Keratinocyte (primary cell): Measurements from ENCODE around the gene LSM12. TPM values are rescaled to one million over a fixed set of nuclear protein-coding genes. Genes with fewer than 3 reads are reported as not detected.

ENCODE experiments used
- DNase-seq: peaks from one replicate; pipeline ENCODE4 v3.0.0-alpha.2; 2011; ENCODE audit warnings: low read depth, missing footprints, low spot score
- FAIRE-seq: peaks from 2 replicates; lab custom pipeline; 2011; peaks lifted over from hg19 to GRCh38; lab: Jason Lieb, UNC
- H2AFZ ChIP-seq: 2 replicates; pipeline ENCODE4 v1.6.0; 2012; ENCODE audit warnings: low read length, control low read depth, inconsistent platforms; ENCODE audit not compliant: control insufficient read depth
- H3K27ac ChIP-seq: 2 replicates; pipeline ENCODE4 v1.5.1; 2011; ENCODE audit warnings: low read length; ENCODE audit not compliant: control insufficient read depth, insufficient read depth
- H3K27me3 ChIP-seq: 3 replicates; pipeline ENCODE4 v1.6.0; 2011; ENCODE audit warnings: low read length; ENCODE audit not compliant: control insufficient read depth, insufficient read depth; ENCODE audit errors: extremely low read depth
- H3K36me3 ChIP-seq, 2 experiments: 2 replicates in 1 of 2; 3 replicates in 1 of 2; pipeline ENCODE4 v1.5.1; 2011; ENCODE audit warnings: low read length in 2 of 2, mild to moderate bottlenecking in 1 of 2; ENCODE audit not compliant: control insufficient read depth in 2 of 2, insufficient read depth in 2 of 2; ENCODE audit errors: extremely low read depth in 1 of 2
- H3K4me1 ChIP-seq: 3 replicates; pipeline ENCODE4 v1.5.1; 2011; ENCODE audit warnings: low read length; ENCODE audit not compliant: control insufficient read depth, insufficient read depth; ENCODE audit errors: extremely low read depth
- H3K4me2 ChIP-seq: 3 replicates; pipeline ENCODE4 v1.6.0; 2011; ENCODE audit warnings: low read depth, low read length; ENCODE audit not compliant: control insufficient read depth, insufficient read depth; ENCODE audit errors: extremely low read depth
- H3K4me3 ChIP-seq, 3 experiments: fragments of 200-600 bp in 1 of 3; sonication (generic) in 1 of 3; 2 replicates in 2 of 3; 3 replicates in 1 of 3; pipeline ENCODE4 v1.5.1; 2011 to 2016; ENCODE audit warnings: low read length in 3 of 3, mild to moderate bottlenecking in 3 of 3, control low read depth in 2 of 3, inconsistent platforms in 1 of 3, low read depth in 1 of 3, mixed read lengths in 1 of 3, mixed run types in 1 of 3, moderate library complexity in 1 of 3; ENCODE audit not compliant: control insufficient read depth in 2 of 3, insufficient read depth in 2 of 3; ENCODE audit errors: extremely low read depth in 1 of 3
- H3K79me2 ChIP-seq: 2 replicates; pipeline ENCODE4 v1.6.0; 2012; ENCODE audit warnings: low read length; ENCODE audit not compliant: control insufficient read depth, insufficient read depth
- H3K9ac ChIP-seq: 3 replicates; pipeline ENCODE4 v1.6.0; 2011; ENCODE audit warnings: low read length; ENCODE audit not compliant: control insufficient read depth, insufficient read depth; ENCODE audit errors: extremely low read depth
- H3K9me1 ChIP-seq: 3 replicates; pipeline ENCODE4 v1.6.0; 2011; ENCODE audit warnings: low read length; ENCODE audit not compliant: control insufficient read depth, insufficient read depth; ENCODE audit errors: extremely low read depth
- H3K9me3 ChIP-seq: 2 replicates; pipeline ENCODE4 v1.5.1; 2012; ENCODE audit warnings: low read depth, low read length; ENCODE audit not compliant: control insufficient read depth
- H4K20me1 ChIP-seq: 3 replicates; pipeline ENCODE4 v1.6.0; 2011; ENCODE audit warnings: low read length; ENCODE audit not compliant: control insufficient read depth, insufficient read depth; ENCODE audit errors: extremely low read depth
- CTCF ChIP-seq, 3 experiments: IDR thresholded peaks in 1 of 3; conservative IDR thresholded peaks in 1 of 3; optimal IDR thresholded peaks in 1 of 3; 2 replicates in 2 of 3; 3 replicates in 1 of 3; pipeline versions ENCODE3 to v1.5.1; 2011; ENCODE audit warnings: low read length in 3 of 3, mild to moderate bottlenecking in 3 of 3, moderate library complexity in 2 of 3, control low read depth in 1 of 3, inconsistent platforms in 1 of 3; ENCODE audit not compliant: insufficient read depth in 2 of 3; ENCODE audit errors: extremely low read depth in 1 of 3
- EZH2 ChIP-seq: IDR thresholded peaks from one replicate; pipeline ENCODE4 v1.6.1; 2012; ENCODE audit warnings: inconsistent platforms, mild to moderate bottlenecking, low read length, moderate library complexity
- dilution Hi-C: fragments of 300-500 bp; cut with MboI; formaldehyde crosslinking; loops from one replicate; pipeline ENCODE4 v1.7.0; 2020; ENCODE audit warnings: low sequenced_read_pairs; ENCODE audit not compliant: extremely low pct_ligation_motif_present
- polyA plus RNA-seq, 5 experiments: library from polyadenylated mRNA; depleted of rRNA in 3 of 5; stranded (reverse) in 3 of 5; stranded (forward) in 1 of 5; unstranded in 1 of 5; fragments of >200 nt; gene quantifications; 1 replicate in 1 of 5; 2 replicates in 3 of 5; 3 replicates in 1 of 5; pipeline versions ENCODE4 v1.2.1 to v1.2.3, GENCODE V29; 2011 to 2012; ENCODE audit warnings: missing spikeins in 2 of 5, low read depth in 1 of 5, low replicate concordance in 1 of 5
- small RNA-seq, 3 experiments: library from RNA; depleted of rRNA; stranded (forward); fragments of <200 nt; gene quantifications; one replicate each; pipeline ENCODE3, GENCODE V24; 2012; ENCODE audit warnings: low read depth in 3 of 3, low replicate concordance in 1 of 3; ENCODE audit not compliant: insufficient read length in 3 of 3

LSM12 gene
- polyA plus RNA-seq, 1 donor (not counting 4 experiments of a cell fraction or from before 2014, with no cell fraction given), result 49.5 TPM

DNA sequence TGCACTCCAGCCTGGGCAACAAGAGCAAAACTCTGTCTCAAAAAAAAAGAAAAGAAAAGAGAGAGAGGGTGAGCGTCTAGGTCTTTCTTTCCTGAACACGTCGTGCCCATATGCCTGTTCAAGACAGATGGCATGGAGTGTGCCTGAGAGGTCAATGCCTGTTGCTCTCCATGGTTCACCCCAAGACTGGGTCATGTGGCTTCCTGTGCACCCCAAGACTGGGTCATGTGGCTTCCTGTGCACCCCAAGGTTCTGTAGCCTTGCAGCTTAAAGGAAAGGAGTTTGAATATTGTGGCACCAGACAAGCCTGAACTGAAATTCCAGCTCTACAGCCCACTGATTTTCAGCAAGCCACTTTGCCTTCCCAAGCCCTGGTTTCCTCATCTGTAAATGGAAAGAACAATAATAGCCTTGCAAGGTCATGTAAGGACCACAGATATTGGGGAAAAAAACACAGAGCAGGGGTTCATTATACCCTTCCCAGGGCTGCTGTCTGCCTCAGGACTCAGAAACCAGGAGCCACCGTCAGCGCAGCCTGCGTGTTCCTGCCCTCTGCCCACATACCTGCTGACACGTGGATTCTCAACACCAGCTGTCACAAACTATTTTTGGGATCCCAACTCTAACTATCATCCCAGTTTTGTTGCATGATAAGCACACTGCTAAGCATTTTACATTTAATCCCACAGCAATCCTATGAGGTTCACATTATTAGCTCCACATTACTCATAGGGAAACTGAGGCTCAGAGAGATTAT, 80.1 kb downstream of the LSM12 start:
- peaks cover 39% of the 10 kb centered on the region for H3K27me3 ChIP-seq
- no peak for FAIRE-seq

GRCh38 chr17:43984521-43984920, 82.0 kb downstream of the LSM12 start:
- Histone ChIP-seq H3K9me3 (no peaks in the 10 kb centered on the region), H3K9me1 (no peaks in the 10 kb centered on the region), H3K9ac (no peak overlapping the region), H3K4me2 (peak overlapping the region; percentile 60), H3K27me3 (peaks cover 39% of the 10 kb centered on the region), H3K4me3 (no peak overlapping the region), H3K27ac (no peak overlapping the region), H4K20me1 (no peaks in the 10 kb centered on the region), H3K4me1 (no peaks in the 10 kb centered on the region), H3K79me2 (no peaks in the 10 kb centered on the region), H3K36me3 (no peaks in the 10 kb centered on the region), H2AFZ (no peak overlapping the region)
- DNase-seq, result no peak
- no peak for FAIRE-seq
- dilution Hi-C loops, result no loop called here
- no peak for TF ChIP-seq CTCF (optimal IDR thresholded peaks at IDR 0.05 in 1 of 3, IDR thresholded peaks at IDR 0.05 in 1 of 3, conservative IDR thresholded peaks at IDR 0.05 in 1 of 3; ENCODE audit: extremely low read depth in 1 of 3, insufficient read depth in 2 of 3, low read length in 3 of 3)
- no peak for TF ChIP-seq EZH2

More for the DNA sequence above, 80.1 kb downstream of the LSM12 start:
- no peak overlapping the region for H3K27ac ChIP-seq
- H2AFZ ChIP-seq, result no peak overlapping the region
- no peaks in the 10 kb centered on the region for H3K36me3 ChIP-seq
- H3K9me3 ChIP-seq, result no peaks in the 10 kb centered on the region
- no peaks in the 10 kb centered on the region for H3K4me1 ChIP-seq
- H3K4me2 ChIP-seq, result no peak overlapping the region
- H3K4me3 ChIP-seq, result no peak overlapping the region
- no peak for DNase-seq
- no peaks in the 10 kb centered on the region for H3K9me1 ChIP-seq
- no peak for TF ChIP-seq EZH2
- TF ChIP-seq CTCF (optimal IDR thresholded peaks at IDR 0.05 in 1 of 3, IDR thresholded peaks at IDR 0.05 in 1 of 3, conservative IDR thresholded peaks at IDR 0.05 in 1 of 3; ENCODE audit: extremely low read depth in 1 of 3, insufficient read depth in 2 of 3, low read length in 3 of 3), result no peak
- dilution Hi-C loops, result no loop called here
- no peaks in the 10 kb centered on the region for H4K20me1 ChIP-seq
- H3K79me2 ChIP-seq, result no peaks in the 10 kb centered on the region
- no peak overlapping the region for H3K9ac ChIP-seq

Small RNA genes lying within 50 kb of the gene (small RNA-seq; reads per million reads assigned to genes)
- 0 reads per million in 3 experiments for gene RF00012

Other genes starting within 250 kb of the LSM12 start
- gene MPP3, start 233.5 kb downstream of the LSM12 start, polyA plus RNA-seq, result 6.5 to 7.4 TPM (median 7.0 TPM) in 3 replicates
- not detected in 3 replicates for gene CD300LG, start 219.5 kb downstream of the LSM12 start, polyA plus RNA-seq
- 0.07 to 0.30 TPM (median 0.12 TPM) in 3 replicates for gene MPP2, start 159.1 kb downstream of the LSM12 start, polyA plus RNA-seq
- gene PPY, start 124.2 kb downstream of the LSM12 start, polyA plus RNA-seq, result not detected in 3 replicates
- not detected in 3 replicates for gene PYY, start 112.7 kb downstream of the LSM12 start, polyA plus RNA-seq
- gene NAGS, start 62.0 kb downstream of the LSM12 start, polyA plus RNA-seq, result 1.4 to 1.8 TPM (median 1.8 TPM) in 3 replicates
- gene TMEM101, start 51.7 kb downstream of the LSM12 start, polyA plus RNA-seq, result 20.1 to 26.4 TPM (median 25.7 TPM) in 3 replicates
- gene G6PC3, start 4.1 kb upstream of the LSM12 start, polyA plus RNA-seq, result 28.0 to 44.2 TPM (median 37.9 TPM) in 3 replicates
- gene HDAC5, start 57.0 kb upstream of the LSM12 start, polyA plus RNA-seq, result 3.0 to 11.1 TPM (median 4.5 TPM) in 3 replicates
- gene HROB, start 75.3 kb upstream of the LSM12 start, polyA plus RNA-seq, result 1.3 to 4.5 TPM (median 3.4 TPM) in 3 replicates
- gene ASB16, start 104.0 kb upstream of the LSM12 start, polyA plus RNA-seq, result not detected in 3 replicates
- 25.5 to 38.5 TPM (median 27.1 TPM) in 3 replicates for gene TMUB2, start 120.3 kb upstream of the LSM12 start, polyA plus RNA-seq
- 29.3 to 33.8 TPM (median 32.8 TPM) in 3 replicates for gene ATXN7L3, start 133.2 kb upstream of the LSM12 start, polyA plus RNA-seq
- gene UBTF, start 153.0 kb upstream of the LSM12 start, polyA plus RNA-seq, result 14.7 to 23.0 TPM (median 20.5 TPM) in 3 replicates
- gene SLC4A1, start 201.5 kb upstream of the LSM12 start, polyA plus RNA-seq, result 0.06 TPM in 1 of 3 replicates, not detected in the others
- 1.1 to 3.7 TPM (median 1.6 TPM) in 3 replicates for gene RUNDC3A, start 241.9 kb upstream of the LSM12 start, polyA plus RNA-seq